Measurements from ENCODE around the gene ERFE. TPM values are rescaled to one million over a fixed set of nuclear protein-coding genes. Genes with fewer than 3 reads are reported as not detected.

ERFE gene
- total RNA-seq, 1 experiment from 2014 or later = 18.1 TPM

DNA sequence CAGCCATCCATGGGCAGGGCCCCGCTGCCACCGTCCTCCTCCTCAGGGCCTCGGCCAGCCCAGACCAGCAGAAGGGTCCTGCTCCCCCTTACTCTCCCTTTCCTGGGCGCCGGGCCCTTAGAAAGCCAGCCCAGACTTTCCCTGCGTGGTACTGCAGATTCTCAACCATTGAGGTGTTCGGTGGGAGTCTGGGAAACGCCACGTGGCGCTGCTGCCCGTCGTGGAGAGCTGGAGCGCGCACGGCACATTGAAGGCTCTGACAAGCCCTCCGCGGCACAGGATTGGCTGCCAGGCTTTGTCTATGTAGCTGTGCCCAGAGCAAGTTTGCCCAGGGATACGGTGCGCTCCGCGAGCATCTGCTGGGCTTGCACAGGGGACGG lies 30.7 kb upstream of the ERFE start:
- ChIA-PET POLR2A (no interaction called here), CTCF (no interaction called here)
- no peak overlapping the region for H3K27ac Mint-ChIP-seq (ENCODE audit: low read depth, unreplicated experiment)
- DNase-seq (ENCODE audit: unreplicated experiment) = no peak
- no peaks in the 10 kb centered on the region for H3K9me3 Mint-ChIP-seq (ENCODE audit: unreplicated experiment)
- H3K36me3 Mint-ChIP-seq (ENCODE audit: insufficient read depth, unreplicated experiment) = no peaks in the 10 kb centered on the region
- TF ChIP-seq, protein P1, sequence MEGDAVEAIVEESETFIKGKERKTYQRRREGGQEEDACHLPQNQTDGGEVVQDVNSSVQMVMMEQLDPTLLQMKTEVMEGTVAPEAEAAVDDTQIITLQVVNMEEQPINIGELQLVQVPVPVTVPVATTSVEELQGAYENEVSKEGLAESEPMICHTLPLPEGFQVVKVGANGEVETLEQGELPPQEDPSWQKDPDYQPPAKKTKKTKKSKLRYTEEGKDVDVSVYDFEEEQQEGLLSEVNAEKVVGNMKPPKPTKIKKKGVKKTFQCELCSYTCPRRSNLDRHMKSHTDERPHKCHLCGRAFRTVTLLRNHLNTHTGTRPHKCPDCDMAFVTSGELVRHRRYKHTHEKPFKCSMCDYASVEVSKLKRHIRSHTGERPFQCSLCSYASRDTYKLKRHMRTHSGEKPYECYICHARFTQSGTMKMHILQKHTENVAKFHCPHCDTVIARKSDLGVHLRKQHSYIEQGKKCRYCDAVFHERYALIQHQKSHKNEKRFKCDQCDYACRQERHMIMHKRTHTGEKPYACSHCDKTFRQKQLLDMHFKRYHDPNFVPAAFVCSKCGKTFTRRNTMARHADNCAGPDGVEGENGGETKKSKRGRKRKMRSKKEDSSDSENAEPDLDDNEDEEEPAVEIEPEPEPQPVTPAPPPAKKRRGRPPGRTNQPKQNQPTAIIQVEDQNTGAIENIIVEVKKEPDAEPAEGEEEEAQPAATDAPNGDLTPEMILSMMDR (IDR thresholded peaks at IDR 0.05; ENCODE audit: unreplicated experiment) = no peak
- H3K4me3 Mint-ChIP-seq (ENCODE audit: unreplicated experiment) = no peak overlapping the region
- intact Hi-C loops (cut with micrococcal nuclease) = no loop called here
- BruUV-seq (replicated peaks) = no TSS peak
- no peaks in the 10 kb centered on the region for H3K27me3 Mint-ChIP-seq (ENCODE audit: insufficient read depth, unreplicated experiment)
- H3K4me1 Mint-ChIP-seq (ENCODE audit: insufficient read depth, unreplicated experiment) = no peaks in the 10 kb centered on the region

DNA sequence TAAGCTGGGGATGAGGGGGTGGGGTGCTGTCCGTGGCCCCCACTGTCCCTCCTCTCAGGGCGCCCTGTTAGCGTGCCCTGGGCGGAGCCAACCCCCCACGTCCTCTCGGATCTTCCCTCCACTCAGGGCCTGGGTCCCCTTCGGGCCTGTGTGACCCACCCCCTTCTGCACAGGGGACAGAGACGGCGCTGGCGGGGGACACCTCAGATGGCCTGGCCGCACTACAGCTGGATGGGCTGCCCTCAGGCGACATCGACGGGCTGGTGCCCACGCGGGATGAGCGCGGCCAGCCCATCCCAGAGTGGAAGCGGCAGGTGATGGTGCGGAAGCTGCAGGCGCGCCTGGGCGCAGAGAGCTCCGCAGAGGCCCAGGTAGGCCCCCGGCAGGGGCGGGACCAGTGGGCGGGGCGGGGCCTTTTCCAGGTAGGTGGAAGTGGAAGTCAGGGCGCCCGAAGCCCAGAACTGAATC lies 30.2 kb upstream of the ERFE start:
- ChIA-PET POLR2A (no interaction called here), CTCF (no interaction called here)
- Mint-ChIP-seq H3K9me3 (ENCODE audit: unreplicated experiment) (no peaks in the 10 kb centered on the region), H3K27ac (ENCODE audit: low read depth, unreplicated experiment) (no peak overlapping the region), H3K4me3 (ENCODE audit: unreplicated experiment) (no peak overlapping the region), H3K4me1 (ENCODE audit: insufficient read depth, unreplicated experiment) (no peaks in the 10 kb centered on the region), H3K36me3 (ENCODE audit: insufficient read depth, unreplicated experiment) (no peaks in the 10 kb centered on the region), H3K27me3 (ENCODE audit: insufficient read depth, unreplicated experiment) (no peaks in the 10 kb centered on the region)
- no TSS peak for BruUV-seq (replicated peaks)
- TF ChIP-seq, protein P1 (IDR thresholded peaks at IDR 0.05; ENCODE audit: unreplicated experiment) = no peak
- DNase-seq (ENCODE audit: unreplicated experiment) = no peak
- intact Hi-C loops (cut with micrococcal nuclease) = no loop called here

DNA sequence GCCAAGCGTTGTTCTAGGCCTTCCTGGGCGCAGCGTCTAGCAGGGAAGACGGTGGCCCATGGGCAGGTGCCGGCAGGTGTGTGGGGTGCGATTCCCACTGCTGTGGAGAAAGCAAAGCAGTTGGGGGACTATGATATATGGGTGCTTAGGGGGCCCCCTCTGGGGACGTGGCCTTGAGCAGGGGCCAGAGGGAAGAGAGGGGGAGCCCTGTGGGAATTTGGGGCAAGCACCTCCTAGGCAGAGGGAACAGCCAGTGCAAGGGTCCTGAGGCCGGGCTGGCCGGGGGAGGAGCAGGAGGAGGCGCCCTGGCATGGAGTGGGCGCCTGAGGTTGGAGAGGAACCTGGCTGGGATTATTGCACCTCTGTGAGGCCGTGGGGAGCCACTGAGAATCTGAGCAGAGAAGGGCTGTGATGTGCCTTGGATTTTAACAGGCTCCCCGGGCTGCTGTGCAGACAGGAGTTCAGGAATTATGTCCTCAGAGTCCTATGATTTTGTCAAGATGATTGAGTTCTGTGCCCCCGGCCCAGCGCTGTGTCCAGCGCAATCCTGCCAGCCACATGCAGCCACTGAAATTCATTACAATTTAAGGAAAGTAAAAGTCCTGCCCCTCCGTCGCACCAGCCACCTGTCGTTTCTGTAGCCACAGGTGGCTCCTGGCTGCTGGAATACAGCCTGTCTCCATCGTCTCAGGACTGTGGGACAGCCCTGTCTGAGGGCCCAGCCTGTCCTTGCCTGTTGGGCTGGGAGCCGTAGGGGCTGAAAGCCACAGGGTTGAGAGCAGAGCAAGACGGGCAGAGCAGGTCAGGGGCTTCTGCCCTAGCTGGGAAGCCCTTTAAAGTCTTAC lies 29.4 kb upstream of the ERFE start:
- no peaks in the 10 kb centered on the region for H3K27me3 Mint-ChIP-seq (ENCODE audit: insufficient read depth, unreplicated experiment)
- no peak overlapping the region for H3K4me3 Mint-ChIP-seq (ENCODE audit: unreplicated experiment)
- no peak for DNase-seq (ENCODE audit: unreplicated experiment)
- H3K27ac Mint-ChIP-seq (ENCODE audit: low read depth, unreplicated experiment) = no peak overlapping the region
- no peaks in the 10 kb centered on the region for H3K9me3 Mint-ChIP-seq (ENCODE audit: unreplicated experiment)
- H3K4me1 Mint-ChIP-seq (ENCODE audit: insufficient read depth, unreplicated experiment) = no peaks in the 10 kb centered on the region
- no TSS peak for BruUV-seq (replicated peaks)
- intact Hi-C loops (cut with micrococcal nuclease) = no loop called here
- ChIA-PET POLR2A (no interaction called here), CTCF (no interaction called here)
- TF ChIP-seq, protein P1 (IDR thresholded peaks at IDR 0.05; ENCODE audit: unreplicated experiment) = no peak
- no peaks in the 10 kb centered on the region for H3K36me3 Mint-ChIP-seq (ENCODE audit: insufficient read depth, unreplicated experiment)

DNA sequence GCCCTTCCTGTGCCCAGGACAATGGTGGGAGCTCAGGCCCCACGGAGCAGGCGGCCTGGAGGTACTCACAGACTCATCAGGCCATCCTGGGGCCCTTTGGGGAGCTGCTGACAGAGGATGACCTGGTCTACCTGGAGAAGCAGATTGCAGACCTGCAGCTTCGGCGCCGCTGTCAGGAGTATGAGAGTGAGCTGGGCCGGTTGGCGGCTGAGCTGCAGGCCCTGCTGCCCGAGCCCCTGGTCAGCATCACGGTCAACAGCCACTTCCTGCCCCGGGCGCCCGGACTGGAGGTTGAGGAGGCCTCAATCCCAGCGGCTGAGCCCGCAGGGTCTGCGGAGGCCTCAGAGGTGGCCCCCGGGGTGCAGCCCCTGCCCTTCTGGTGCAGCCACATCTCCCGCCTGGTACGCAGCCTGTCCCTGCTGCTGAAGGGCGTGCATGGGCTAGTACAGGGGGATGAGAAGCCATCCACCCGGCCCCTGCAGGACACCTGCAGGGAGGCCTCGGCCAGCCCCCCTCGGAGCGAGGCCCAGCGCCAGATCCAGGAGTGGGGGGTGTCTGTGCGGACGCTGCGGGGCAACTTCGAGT lies 28.6 kb upstream of the ERFE start:
- no peaks in the 10 kb centered on the region for H3K27me3 Mint-ChIP-seq (ENCODE audit: insufficient read depth, unreplicated experiment)
- intact Hi-C loops (cut with micrococcal nuclease) = no loop called here
- DNase-seq (ENCODE audit: unreplicated experiment) = no peak
- H3K4me3 Mint-ChIP-seq (ENCODE audit: unreplicated experiment) = no peak overlapping the region
- H3K27ac Mint-ChIP-seq (ENCODE audit: low read depth, unreplicated experiment) = no peak overlapping the region
- H3K36me3 Mint-ChIP-seq (ENCODE audit: insufficient read depth, unreplicated experiment) = no peaks in the 10 kb centered on the region
- TF ChIP-seq, protein P1 (IDR thresholded peaks at IDR 0.05; ENCODE audit: unreplicated experiment) = no peak
- POLR2A ChIA-PET = no interaction called here
- H3K4me1 Mint-ChIP-seq (ENCODE audit: insufficient read depth, unreplicated experiment) = no peaks in the 10 kb centered on the region
- no peaks in the 10 kb centered on the region for H3K9me3 Mint-ChIP-seq (ENCODE audit: unreplicated experiment)
- BruUV-seq (replicated peaks) = no TSS peak
- CTCF ChIA-PET = no interaction called here
